22Rv1 (cell line): ENCODE measurements around the gene TAOK1.

Experiments used
- CTCF ChIP-seq: fragments of 450-650 bp; IDR thresholded peaks from 2 replicates; pipeline ENCODE4 v1.5.1; 2017; ENCODE audit warnings: mild to moderate bottlenecking
- ZFX ChIP-seq: fragments of 450-650 bp; IDR thresholded peaks from 2 replicates; pipeline ENCODE4 v1.6.1; 2017; ENCODE audit warnings: antibody characterized with exemption, borderline replicate concordance

DNA sequence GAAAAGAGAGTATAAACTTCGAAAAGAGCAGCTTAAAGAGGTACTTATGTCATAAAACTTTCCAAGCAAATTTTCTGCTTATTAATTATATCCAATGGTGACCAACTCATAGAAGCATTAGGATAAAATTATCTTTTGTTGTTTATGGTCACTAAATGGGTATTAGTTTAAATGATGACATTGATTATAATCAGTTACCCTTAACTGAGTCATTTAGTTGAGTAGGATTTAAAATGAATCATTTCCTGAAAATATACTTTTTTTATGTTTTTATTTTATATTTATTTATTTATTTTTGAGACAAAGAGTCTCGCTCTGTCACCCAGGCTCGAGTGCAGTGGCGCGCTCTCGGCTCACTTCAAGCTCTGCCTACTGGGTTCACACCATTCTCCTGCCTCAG, 120.8 kb downstream of the TAOK1 start:
- TF ChIP-seq CTCF (no peak), ZFX (no peak)
